Measurements from ENCODE around the gene ZNF701.
"Not testable (repeated sequence)": the region's sequence is repeated elsewhere in the genome, so short reads cannot be mapped to it uniquely, and the experiment has no call there.

The ZNF701 gene

GRCh38 chr19:52566588-52566987 lies 3.5 kb upstream of the ZNF701 start:
- DNase-seq: no peak

DNA sequence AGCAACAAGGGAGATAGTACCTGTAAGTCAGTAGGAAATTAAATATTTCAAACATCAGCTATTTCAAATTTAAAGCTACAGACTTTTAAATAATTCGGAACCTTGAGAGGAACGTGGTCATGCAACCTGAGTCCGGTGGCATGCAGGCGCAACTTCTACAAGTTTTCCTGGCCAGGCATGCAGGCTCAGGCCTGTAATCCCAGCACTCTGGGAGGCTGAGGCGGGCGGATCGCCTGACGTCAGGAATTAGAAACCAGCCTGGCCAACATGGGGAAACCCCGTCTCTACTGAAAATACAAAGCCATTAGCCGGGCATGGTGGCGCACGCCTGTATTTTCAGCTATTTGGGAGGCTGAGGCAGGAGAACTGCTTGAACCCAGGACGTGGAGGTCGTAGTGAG lies 2.2 kb upstream of the ZNF701 start:
- DNase-seq: no peak

DNA sequence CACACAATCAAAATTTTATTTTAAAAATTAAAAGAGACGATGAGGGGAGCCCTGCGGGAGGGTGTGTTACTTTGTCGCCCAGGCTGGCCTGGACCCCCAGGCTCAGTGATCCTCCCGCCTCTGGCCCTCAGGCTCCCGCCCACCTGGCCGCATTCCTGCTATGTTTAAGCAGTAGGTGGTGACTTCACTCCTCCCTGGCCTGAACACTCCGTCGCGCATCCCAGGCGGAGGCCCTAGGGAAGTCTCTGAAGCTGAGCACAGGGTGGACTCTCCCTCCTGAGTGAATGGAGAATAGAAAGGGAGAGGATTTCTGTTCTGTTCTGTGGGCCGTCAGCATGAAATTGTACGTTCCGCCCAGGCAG lies 468 bp upstream of the ZNF701 start:
- peak; percentile 44 to 70 for DNase-seq

- DNase-seq: no peak
Measured at GRCh38 chr19:52584736-52585440, 14.8 kb downstream of the ZNF701 start.

DNA sequence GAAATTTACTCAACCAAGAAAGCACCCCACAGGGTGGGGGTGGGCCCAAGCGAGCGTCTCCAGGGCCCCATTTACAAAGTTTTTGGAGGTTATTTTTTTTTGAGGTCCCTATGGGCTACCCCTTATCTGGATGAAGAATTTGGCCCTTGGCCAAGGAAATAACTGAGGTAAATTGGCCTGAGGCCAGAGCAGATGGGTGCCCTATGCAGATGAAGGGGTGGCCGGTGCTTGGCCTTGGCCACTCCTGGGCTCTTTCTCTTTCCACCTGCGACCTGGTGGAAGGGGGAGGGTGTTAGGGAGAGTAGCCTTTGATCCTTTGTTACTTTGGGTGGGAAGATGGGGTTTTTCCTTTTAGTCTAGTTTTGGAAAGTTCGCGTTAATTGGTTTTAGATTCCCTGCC lies 15.5 kb downstream of the ZNF701 start:
- DNase-seq: no peak

DNA sequence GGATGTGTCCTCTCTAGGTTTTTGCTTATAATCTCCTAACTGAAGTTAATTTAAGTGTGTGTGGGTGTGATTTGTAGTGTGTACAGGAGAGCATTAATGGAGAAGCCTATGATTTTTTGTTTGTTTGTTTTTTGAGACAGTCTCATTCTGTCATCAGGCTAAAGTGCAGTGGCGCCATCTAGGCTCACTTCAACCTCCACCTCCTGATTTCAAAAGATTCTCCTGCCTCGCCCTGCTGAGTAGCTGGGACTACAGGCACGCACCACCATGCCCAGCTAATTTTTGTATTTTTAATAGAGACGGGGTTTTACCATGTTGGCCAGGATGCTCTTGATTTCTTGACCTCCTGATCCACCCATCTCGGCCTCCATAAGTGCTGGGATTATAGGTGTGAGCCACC lies 20.6 kb downstream of the ZNF701 start:
- no peak for DNase-seq

DNA sequence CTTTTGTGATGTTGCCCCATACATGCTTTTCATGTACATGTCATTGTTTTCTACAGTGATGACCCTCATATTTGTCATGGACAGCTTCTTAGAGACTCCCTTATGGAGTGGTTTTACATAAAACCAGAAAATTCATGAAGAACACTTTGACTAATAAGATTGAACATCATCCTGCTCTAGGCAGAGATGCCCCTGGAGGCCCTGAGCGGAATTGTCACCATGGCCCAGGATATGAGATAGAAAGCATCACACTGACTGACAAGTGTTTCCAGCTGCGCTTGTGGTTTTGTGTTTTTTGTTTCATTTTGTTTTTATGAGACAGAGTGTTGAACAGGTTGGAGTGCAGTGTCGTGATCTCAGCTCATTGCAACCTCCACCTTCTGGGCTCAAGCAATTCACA lies 22.2 kb downstream of the ZNF701 start:
- DNase-seq: no peak

GRCh38 chr19:52593441-52593840 lies 23.4 kb downstream of the ZNF701 start:
- DNase-seq: not testable (repeated sequence)

- no peak for DNase-seq
Measured at GRCh38 chr19:52599241-52599640, 29.2 kb downstream of the ZNF701 start.

DNA sequence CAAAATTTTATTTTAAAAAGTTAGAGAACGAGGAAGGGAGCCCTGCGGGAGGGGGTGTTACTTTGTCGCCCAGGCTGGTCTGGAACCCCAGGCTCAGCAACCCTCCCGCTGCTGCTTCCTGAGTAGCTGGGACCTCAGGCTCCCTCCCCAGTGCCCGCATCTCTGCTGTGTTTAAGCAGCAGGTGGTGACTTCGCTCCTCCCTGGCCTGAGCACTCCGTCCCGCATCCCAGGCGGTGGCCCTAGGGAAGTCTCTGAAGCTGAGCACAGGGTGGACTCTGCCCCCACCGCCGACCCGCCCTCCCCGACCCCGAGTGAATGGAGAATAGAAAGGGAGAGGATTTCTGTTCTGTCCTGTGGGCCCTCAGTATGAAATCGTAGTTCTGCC lies 30.5 kb downstream of the ZNF701 start:
- DNase-seq: no peak

DNA sequence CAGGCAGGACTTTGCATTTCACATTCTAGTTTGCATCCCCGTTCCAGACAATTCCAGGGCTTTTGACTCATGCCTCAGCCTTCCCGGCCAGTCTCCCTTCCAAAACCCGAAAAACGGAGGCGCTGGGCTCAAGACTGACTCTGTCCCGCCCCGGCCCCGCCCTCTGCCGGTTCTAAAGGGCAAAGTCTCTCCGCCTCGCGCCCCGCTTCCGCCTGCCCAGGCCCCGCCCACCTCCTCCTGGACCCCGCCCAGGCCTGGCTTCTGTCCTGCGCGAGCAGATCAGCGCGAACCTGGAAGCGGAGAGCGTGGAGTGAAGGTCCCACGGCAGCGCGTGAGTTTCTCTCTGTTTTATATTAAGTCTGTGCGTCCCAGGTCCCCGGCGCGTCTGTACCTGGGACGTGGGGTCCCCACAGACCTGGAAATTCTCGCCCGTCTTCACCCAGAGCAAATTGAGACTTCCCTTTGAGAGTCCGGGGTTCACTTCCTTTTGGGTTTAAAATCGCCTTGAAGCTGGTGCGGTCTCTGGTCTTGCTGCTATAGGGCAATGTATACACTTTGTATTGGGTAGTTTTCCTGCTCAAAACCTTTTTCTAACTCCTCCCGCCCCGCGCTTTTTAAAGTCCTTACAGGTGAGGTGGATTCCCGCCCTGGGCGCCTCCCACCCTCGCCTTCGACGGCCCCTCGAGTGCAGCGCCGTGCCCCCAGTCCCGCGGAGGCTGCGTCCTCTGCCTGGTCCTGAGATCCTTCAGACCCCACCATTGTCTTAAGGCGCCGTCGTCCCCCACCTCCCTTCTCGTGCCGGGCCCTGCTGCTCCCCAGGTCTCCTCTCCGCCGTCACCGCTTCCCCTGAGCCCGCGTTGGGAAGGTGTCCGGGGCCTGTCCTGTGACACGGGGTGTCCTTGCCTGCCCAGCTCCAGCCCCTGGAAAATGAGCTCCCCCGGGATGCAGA lies 31.2 kb downstream of the ZNF701 start:
- DNase-seq: peak; percentile 87 to 91

DNA sequence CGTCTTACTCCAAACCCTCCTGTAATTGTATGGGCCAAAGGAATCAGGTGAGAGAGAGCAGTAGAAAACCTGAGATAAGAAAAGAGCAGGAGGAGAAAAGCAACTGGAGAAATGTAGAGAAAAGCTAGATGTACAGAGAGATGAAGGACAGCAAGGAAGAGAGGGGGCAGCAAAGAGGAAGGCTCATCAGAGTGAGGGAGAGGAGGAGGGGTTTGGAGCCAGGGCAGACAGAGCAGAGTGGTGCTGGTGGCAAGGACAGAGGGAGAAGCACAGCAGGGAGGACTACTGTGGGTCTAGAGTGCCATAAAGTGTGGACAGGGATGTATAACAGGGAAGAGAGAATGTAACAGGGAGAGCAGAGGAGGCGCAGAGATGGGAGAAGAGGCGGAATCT lies 31.9 kb downstream of the ZNF701 start:
- DNase-seq: not testable (repeated sequence)

- no peak for DNase-seq
Measured at GRCh38 chr19:52602941-52603340, 32.9 kb downstream of the ZNF701 start.

GRCh38 chr19:52603558-52604207 lies 33.6 kb downstream of the ZNF701 start:
- no peak for DNase-seq

DNA sequence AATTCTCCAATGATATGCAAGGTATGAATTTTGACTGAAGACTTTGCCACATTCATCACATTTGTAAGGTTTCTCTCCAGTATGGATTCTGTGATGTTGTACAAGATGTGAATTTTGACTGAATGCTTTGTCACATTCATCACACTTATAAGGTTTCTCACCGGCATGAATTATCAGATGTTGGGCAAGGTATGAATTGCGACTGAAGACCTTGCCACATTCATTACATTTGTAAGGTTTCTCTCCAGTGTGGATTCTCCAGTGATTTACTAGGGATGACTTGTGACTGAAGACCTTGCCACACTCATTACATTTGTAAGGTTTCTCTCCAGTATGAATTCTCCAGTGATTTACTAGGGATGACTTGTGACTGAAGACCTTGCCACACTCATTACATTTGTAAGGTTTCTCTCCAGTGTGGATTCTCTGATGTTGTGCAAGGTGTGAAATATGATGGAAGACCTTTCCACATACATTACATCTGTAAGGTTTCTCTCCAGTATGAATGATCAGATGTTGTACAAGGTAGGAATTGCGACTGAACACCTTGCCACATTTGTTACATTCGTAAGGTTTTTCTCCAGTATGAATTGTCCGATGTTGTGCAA lies 43.3 kb downstream of the ZNF701 start:
- no peak for DNase-seq

GRCh38 chr19:52621376-52621775 lies 51.3 kb downstream of the ZNF701 start:
- no peak for DNase-seq

GRCh38 chr19:52622261-52622660 lies 52.2 kb downstream of the ZNF701 start:
- DNase-seq: no peak

DNA sequence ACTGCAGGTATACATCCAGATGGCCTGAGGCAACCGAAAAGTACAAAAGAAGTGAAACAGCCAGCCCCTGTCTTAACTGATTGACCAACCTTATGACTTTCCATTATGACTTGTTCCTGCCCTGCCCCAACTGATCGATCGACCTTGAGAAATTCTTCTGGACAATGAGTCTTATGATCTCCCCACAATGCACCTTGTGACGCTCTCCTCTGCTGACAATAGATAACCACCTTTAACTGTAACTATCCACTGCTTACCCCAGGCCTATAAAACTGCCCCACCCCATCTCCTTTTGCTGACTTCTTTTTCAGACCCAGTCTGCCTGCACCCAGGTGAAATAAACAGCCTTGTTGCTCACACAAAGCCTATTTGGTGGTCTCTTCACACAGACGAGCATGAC lies 56.8 kb downstream of the ZNF701 start:
- no peak for DNase-seq

- DNase-seq: not testable (repeated sequence)
Measured at GRCh38 chr19:52627441-52627840, 57.4 kb downstream of the ZNF701 start.

DNA sequence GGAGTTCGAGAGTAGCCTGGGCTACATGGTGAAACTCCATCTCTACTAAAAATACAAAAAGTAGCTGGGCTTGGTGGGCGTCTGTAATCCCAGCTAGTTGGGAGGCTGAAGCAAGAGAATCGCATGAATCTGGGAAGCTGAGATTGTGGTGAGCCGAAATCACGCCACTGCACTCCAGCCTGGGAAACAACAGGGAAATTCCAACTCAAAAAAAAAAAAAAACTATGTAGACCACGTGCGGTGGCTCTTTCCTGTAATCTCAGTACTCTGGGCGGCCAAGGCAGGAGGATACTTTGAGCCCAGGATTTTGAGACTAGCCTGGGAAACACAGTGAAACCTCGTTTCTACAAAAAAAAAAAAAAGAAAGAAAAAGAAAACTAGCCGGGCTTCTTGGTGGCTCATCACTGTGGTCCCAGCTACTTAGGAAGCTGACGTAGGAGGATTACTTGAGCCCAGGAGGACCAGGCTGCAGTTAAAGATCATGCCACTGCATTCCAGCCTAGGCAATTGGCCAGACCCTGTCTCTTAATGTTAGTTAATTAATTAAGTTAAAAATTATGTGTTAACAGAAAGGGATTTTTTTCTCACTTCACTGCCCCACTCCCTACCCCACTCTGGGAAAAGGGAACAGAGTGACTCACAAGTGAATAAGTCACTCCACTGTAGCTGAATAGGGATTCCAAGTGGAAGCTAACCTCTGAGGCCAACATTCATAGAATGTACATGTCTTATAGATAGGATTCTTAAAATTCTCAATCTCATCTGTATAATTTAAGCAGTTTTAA lies 65.9 kb downstream of the ZNF701 start:
- no peak for DNase-seq
